Activated T-helper 9 cell treated with anti-CD3 and anti-CD28 coated beads, Interleukin-2, amount 50 U/mL, for 16 hours (primary cell): ENCODE measurements around the gene GLT1D1.

Experiments
- DNase-seq: peaks from one replicate; pipeline ENCODE4 v3.0.0-alpha.2; 2020; ENCODE audit warnings: low read depth

Gene GLT1D1

DNA sequence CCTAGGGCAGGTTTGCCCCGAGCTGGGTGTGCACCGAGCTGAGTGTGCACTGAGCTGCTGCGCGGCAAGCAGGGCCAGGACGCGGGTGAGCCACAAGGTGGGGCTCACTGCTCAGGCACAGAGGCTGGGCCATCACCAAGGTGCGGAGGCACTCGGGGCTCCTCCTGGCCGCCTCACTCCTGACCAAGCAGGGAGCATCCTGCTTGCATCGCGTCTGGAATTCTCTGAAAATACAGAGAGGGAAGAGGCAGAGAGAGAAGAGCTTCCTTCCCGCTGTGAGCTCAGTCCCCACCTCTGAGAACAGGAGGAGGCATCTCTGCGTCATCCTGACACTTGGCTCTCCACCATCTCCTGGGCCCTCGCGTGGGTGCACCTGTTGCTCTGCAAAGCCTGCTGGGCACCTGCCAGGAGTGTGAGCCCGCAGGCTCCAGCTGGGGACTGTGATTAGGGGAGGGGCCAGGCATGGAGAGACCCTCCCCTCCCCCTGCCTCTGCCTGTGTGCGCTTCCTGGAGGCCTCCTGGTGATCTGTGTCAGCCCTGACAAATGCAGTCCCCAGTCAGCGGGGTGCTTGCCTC lies 116.3 kb downstream of the GLT1D1 start:
- no peak for DNase-seq

DNA sequence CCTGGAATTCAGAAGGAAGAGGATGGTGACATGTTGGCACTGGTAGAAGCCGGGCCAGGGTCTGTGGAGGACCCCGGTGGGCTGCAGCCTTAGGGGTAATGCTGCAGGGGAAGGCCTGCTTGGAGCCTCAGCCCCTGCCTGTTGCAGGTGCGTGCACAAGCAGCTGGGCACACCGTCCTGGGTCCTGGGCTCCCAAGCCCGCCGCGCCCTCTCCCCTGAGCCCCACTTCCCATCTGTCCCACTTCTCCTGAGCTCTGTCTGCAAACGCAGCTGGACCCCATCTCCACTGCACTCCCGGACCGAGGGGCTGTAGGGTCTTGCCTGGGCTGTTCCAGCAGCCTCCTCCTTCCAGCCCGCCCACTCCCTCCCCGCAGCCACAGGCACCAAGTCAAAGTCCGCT lies 116.8 kb downstream of the GLT1D1 start:
- no peak for DNase-seq

DNA sequence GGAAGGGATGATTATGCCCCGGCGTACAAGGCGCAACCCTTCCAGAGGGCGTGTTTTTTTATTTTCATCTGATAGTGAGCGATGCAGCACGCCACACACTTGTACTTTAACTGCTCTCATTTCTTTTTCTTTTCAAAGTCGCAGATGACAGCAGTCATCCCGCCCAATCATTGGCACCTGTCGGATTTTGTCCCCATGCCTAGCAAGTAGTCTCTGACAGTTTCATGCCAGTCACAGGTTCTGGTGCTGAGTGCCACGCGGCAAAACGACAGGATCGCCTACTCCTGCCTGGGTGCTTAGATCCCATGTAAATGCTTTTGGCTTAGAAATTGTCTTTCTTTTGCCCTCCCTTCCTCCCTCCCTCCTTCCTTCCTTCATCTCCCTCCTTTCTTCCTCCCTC lies 117.7 kb downstream of the GLT1D1 start:
- DNase-seq, result no peak

DNA sequence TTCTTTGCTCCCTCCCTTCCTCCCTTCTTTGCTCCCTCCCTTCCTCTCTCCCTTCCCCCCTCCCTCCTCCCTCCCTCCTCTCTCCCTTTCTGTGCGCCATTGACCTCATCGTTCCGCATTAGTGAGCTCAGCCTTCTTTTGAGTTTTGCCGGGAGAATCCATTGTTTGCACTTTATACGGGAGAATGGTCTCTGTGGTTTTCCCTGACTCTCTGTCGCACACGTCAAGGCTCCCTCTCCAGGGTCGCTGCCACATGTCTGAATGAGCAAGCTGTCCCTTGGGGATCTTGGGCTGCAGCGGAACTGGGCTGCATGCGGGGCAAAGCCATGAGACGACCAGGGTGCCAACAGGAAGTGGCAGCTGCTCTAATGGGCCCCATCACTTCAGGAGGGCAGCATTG lies 118.5 kb downstream of the GLT1D1 start:
- no peak for DNase-seq

DNA sequence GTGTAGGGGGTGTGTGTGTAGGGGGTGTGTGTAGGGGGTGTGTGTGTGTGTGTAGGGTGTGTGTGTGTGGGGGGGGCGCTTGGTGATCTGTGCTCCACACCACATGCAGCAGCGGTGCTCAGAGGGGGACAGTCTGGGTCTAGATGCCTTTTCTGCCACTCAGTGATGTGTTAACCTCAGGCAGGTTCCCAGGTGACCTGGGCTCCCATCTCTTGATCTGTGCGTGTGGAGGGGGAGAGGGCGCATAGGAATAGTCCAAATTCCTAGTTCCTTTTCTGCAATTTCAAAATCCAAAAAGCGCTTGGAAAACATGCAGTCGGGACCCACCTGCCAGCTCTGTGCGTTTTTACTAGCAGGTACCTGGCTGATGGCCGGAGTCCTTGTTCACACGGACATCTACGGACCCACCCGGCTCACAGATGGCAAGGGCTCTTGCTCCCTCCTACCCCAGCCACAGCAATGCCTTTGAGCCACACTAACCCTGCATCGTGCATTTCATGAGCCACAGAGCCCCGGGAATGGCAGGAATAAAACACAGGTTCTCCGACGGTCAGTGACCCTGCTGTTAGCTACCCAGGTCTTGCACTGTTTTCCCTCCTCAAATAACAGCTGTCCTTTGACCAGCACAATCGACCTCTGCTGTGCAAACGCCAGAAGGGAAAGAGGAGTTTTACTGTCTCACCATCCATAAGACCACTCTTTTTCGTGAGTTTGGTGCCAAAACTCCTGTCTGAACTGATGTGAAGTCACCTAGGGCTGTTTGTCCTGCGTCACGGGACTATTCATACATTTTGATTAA lies 120.8 kb downstream of the GLT1D1 start:
- DNase-seq, result no peak

DNA sequence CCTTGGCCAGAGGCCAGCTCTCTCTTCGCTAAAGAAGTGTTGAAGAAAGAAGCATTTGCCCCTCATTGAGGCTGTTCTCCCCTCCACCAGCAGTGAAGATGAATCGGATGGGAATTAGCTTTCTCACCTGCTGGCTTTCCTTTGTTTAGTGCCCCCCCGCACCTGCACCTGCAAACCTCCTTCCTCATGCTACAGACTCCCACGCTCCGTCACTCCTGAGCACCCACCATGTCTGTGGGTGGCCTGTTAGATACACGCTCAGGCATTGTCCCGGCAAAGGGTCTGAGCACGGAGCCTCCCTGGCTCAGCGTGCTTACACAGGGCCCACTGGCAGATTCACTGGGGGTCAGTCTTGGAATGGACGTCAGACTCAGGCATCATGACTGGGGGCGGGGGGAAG lies 121.6 kb downstream of the GLT1D1 start:
- no peak for DNase-seq

DNA sequence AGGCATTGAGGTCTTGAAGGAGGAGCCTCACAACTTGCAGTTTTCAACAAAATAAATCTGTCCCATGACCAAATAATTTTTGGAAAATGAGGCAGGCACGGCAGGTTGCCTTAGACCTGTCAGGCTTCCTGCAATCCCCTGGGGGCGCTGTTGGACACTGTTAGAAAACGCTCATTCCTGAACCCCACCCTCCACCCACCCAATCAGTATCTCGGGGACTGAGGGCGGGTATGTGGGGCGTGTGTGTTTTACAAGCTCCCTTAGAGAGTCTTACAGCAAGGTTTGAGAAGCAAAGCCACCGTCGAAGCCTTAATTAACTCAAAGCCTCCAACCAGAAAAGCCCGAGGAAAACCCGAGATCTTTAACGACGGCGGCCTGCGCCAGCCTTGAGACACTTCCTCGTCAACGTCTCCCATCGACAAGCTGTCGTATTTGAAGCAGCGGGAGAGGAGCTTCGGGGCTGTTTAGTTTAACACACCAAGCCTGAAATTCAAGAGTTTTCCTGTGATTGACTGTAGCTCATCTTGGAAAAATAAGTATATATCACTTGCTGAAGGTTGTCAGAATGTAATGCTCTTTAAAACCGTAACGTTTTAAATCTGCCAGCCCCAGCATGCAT lies 123.0 kb downstream of the GLT1D1 start:
- no peak for DNase-seq

DNA sequence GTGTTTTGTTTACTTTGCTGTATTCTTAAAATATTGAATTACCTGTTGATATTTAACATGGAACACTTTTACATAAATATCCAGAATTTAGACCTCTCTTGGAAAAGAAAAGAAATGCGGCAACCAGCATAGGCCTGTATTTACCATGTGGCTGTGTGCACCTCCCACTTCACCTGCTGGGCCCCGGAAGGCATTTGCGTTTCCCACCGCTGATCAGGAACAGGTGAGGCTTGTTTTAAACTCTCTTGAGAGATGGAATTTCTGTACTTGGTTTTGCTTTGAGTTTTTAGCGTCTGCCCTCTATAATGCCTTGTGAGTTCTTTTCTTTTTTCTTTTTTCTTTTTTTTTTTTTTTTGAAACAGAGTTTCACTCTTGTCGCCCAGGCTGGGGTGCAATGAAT lies 124.2 kb downstream of the GLT1D1 start:
- no peak for DNase-seq

DNA sequence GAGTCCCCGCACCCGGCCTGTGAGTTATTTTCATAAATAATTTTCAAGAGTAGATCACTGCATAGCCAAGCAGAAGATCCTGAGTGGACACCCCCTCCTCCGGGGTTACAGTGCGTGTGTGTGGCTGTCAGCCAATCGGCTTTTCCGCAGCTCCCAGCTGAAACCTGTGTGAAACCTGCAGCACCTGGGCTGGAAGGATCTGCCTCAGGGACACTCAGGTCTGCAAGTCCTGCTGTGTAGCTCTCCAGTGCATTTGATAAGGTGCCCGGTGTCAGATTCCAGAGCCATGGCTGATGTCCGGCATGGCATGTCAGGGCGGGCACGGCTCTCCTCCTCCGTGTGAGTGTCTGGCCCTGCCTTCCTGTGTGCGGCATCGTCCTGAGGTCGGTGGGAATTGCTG lies 124.8 kb downstream of the GLT1D1 start:
- no peak for DNase-seq

DNA sequence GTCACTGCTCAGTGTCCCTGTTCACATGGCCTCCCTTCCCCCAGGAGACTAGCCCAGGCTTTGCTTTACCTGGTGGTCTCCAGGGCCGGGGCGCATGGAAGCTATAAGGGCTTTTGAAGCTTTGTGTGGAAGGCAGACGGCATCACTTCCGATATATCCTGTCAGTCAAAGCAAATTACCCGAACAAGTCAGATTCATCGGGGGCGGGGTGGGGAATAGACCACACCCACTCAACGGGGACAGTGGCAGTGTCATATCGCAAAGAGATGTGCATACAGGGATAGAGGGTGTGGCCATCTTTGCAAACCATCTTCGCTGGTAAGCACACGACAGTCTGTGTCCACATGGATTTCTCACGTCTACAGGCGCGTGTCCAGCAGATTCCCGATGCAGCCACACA lies 127.3 kb downstream of the GLT1D1 start:
- DNase-seq, result no peak

DNA sequence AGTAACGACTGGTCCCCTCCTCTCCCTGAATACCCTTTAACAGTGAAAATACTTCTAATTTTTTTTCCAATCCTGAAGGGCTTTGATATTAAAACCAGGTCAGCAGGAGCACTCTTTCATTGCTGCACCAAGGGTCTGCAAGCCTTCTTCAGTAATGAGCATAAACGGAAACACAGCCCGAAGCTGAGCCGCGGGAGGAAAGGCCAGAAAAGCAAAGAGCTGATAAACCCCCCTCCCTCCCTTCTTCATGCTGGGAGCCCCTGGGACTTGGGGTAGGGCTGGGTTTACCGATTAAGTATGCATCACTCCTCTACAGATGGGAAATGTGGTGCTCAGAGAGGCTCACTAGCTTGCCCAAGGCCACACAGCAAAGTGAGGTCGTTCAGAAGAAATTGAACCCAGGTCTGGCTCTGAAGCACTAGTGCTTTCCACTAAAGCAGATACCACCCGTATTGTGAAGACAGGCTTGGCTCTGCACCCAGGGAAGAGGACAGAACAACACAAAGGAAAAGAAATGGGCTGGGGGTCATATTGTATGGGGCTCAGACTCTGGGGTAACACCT lies 128.8 kb downstream of the GLT1D1 start:
- DNase-seq, result no peak

DNA sequence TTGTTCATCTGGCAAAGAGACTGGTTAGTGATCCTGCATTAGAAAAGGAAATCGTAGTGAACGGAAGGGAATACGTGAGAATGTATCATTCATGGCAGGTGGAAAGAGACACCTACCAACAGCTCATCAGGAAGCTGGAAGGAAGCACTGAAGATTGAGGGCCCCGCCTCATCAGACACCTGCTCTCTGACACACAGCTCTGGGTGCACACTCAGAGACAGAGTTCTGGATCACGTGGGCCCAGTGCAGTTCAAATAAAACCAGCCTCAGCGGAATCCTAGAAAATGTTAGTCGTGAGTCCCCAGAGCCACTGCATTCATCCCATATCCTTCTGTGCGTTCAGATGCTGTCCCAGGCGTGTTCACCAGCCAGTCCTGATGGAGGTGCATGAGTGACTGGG lies 129.7 kb downstream of the GLT1D1 start:
- no peak for DNase-seq

DNA sequence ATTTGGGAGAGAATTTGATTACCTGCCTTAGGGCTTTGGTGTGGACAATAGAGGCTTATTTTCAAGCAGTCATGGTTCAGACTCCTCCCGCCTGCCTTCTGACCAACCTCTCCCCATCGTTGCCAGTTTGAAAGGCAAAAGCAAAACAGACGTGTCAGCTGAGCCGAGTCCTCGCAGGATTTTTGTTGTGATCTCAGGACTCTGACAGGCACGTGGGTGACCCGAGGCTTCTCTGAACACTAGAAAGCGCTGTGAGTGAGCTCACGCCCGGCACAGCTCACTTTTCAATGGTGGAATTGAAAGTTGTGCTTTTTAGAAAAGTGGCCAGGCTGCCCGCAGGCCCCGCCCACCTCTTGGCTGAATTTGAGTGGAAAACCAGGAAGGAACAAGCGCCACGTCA lies 130.1 kb downstream of the GLT1D1 start:
- no peak for DNase-seq

DNA sequence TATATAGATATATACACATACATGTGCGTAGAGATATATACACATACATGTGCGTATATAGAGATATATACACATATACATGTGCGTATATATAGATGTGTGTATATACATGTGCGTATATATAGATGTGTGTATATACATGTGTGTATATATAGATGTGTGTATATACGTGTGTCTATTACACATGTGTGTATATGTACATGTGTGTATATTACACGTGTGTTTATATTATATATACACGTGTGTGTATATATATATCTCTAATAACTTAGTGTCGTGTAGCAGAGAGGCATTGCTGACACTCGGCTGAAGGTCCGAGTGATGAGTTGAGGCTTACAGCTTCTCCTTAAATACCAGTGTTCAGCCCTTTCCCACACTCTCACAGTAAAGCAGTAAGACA lies 133.7 kb downstream of the GLT1D1 start:
- no peak for DNase-seq

DNA sequence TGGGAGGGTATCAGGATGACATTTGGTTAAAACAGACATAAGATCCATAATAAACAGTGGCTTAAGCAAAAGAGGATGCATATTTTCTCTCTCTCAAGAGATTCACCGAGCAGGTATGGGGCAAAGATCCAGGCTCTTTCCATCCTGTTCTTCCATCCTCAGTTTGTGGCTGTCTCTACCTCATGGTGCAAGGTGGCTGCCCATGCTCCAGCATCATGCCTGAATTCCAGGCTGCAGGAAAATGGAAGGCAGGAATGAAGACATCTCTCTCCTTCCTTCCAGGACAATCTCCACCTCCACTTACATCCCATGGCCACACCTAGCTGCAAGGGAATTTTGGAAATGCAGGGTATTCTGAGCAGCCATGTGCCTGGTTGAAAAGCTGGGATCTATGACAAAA lies 136.0 kb downstream of the GLT1D1 start:
- DNase-seq, result no peak

DNA sequence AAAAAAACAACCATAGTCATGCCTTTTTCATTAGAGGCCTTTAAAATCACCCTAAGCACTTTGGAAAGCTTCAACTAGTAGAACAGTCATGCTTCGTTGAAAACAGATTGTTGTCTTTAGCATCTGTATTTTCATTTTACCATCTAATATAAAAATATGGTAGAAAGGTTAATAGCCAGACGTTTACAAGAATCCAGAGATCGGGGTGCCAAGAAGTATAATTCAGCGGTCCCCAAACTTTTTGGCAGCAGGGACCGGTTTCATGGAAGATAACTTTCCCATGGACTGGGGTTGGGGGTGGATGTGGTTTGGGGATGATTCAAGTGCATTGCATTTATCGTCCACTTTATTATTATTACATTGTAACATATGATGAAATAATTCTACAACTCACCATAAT lies 138.4 kb downstream of the GLT1D1 start:
- no peak for DNase-seq

DNA sequence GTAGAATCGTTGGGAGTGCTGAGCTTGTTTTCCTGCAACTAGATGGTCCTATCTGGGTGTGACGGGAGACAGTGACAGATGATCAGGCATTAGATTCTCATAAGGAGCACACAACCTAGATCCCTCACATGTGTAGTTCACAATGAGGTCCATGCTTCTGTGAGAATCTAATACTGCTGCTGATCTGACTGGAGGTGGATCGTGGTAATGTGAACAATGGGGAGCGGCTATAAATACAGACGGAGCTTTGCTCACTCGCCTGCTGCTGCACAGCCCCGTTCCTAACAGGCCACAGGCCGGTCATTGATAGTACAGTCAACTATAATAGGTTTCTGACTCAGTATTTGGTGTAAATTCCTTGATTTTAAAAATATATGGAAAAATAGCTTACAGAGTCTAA lies 138.8 kb downstream of the GLT1D1 start:
- DNase-seq, result no peak

DNA sequence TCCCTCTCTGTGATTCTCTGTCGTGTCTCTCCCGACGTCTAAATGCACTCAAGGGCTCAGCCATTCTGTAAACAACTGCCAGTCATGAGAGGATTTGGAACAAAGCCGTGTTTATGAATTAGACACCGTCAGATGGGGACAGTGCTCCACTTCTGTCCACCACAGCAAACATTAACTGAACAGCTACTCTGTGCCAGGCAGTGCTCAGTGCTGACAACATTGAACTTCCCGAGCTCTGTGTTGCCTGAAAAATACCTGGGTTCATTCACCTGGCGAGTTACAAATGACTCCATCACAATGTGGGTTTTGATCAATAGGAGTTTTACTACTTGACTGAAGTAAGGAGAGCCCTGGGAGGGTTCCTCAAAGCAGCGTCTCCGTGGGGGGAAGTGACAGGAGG lies 139.3 kb downstream of the GLT1D1 start:
- no peak for DNase-seq

DNA sequence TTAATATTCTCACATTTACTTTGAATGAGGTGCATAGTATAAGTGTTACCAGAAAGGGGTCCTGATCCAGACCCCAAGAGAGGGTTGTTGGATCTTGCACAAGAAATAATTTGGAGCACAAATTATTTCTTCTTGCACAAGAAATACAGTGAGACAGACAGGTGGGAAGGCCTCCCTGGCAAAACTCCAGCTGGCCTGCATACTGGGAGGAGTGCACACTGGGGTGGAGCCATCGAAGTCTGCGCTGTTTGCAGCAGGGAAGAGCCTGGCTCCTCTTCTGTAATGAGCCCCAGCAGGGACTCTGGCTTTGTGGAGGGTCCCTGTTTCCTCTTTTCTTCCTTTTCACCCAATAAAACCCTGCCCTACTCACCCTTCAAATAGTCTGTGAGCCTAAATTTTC lies 141.6 kb downstream of the GLT1D1 start:
- DNase-seq, result no peak

DNA sequence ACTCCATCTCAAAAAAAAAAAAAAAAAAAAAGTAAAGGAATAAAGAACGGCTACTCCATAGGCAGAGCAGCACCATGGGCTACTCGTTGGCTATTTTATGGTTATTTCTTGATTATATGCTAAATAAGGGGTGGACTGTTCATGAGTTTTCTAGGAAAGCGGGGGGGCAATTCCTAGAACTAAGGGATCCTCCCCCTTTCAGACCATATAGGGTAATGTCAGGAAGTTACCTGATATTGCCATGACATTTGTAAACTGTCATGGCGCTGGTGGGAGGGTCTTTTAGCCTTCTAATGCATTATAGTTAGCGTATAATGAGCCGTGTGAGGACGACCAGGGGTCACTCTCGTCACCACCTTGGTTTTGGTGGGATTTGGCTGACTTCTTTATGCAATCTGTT lies 142.3 kb downstream of the GLT1D1 start:
- no peak for DNase-seq

DNA sequence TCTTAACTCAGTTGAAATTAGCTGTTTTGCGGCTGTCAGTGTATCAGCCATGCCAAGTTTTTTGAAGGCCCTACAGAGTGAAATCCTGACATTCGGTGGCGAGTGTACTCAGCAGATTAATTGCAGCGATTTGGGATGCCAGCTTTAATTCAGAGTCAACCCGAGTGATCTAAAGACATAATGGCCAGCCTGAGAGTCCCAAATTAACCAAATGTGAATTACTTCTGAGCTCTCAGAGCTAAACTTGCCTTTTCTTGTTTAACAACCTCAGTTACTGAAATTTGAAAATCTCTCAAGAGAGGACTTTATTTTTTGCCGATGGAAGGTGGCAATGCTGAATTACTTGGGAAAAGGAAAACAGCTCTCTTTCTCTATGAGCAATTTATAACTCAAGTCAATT lies 148.5 kb downstream of the GLT1D1 start:
- no peak for DNase-seq

DNA sequence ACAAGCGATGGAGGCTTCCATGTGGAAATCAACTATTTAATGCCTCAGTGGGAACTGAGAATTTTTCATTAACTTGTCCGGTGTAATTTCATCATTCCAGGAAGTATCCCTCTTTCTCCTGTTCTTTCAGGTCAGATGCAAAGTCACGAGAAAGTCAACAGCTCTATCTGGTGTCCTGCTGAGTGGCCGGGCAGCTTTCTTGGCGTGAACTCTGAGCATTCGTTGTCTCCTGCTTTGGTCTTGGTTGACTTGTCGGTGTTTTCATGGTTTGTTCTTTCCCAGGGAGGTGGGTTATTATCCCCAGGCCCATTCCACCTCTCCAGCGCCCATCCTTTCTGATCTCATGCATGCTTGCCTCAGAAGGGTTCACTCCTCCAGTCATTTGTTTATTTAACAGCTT lies 149.1 kb downstream of the GLT1D1 start:
- DNase-seq, result no peak

DNA sequence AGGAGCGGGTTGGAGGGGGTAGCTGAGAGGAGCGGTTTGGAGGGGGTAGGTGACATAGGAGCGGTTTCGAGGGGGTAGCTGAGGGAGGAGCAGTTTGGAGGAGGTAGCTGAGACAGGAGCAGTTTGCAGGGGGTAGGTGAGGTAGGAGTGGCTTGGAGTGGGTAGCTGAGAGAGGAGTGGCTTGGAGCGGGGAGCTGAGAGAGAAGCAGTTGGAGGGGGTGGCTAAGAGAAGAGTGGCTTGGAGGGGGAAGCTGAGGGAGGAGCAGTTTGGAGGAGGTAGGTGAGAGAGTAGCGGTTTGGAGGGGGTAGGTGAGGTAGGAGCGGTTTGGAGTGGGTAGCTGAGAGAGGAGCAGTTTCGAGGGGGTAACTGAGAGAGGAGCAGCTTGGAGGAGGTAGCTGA lies 152.1 kb downstream of the GLT1D1 start:
- no peak for DNase-seq
